COLO668 (cell line): Measurements from ENCODE around the gene NRN1L.
"Not testable (repeated sequence)": the region's sequence is repeated elsewhere in the genome, so short reads cannot be mapped to it uniquely, and the experiment has no call there.

Source experiments
- DNase-seq: peaks from one replicate; lab custom pipeline; 2025; ENCODE audit not compliant: unreplicated experiment; lab: John Stamatoyannopoulos, UW

The NRN1L gene

DNA sequence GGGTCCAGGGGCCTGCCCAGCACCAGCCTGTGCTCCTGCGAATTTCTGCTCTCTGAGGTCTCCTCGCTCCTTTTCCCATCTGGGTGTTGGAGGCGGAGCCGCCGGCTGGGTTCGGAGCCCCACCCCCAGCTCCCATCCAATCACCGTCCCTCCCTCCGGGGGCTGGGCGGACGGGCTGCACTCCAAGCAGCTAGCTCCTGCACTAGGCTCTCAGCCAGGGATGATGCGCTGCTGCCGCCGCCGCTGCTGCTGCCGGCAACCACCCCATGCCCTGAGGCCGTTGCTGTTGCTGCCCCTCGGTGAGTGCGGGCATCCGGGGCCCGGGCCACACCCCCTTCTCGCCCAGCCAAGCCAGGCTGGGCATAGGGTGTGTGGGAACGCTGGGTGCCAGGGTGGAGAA is at the start of gene NRN1L:
TSS of gene NRN1L (plus strand) at position 202 of the 400 bp plus-strand sequence. CDS start at position 221, 19 bp downstream.
- no peak for DNase-seq

DNA sequence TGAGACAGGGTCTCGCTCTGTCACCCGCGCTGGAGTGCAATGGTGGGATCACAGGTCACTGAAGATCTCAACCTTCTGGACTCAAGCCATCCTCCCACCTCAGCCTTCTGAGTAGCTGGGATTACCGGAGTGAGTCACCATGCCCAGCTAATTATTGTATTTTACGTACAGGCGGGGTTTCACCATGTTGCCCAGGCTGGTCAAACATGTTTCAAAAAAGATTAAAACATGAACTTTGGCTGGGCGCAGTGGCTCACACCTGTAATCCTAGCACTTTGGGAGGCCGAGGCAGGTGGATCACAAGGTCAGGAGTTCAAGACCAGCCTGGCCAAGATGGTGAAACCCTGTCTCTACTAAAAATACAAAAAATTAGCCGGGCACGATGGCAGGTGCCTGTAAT is 47.5 kb upstream of the NRN1L start:
- DNase-seq, result not testable (repeated sequence)

DNA sequence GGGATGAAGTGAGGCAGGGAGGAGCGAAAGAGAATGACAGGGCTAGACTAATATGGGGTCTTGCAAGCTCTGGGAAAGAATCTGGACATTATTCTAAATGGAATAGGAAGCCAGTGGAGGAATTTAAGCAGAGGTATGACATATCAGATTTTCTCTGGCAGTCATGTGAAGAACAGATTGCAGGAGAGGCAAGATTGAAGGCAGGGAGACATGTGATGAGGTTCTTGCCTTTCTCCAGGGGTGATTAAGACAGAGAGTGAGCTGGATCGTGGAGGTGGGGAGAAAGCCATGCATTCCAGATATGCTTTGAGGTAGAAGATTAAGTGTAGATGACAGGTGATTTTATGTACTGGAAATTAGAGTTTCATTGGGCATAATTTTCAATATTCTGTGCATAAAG is 46.9 kb upstream of the NRN1L start:
- no peak for DNase-seq

DNA sequence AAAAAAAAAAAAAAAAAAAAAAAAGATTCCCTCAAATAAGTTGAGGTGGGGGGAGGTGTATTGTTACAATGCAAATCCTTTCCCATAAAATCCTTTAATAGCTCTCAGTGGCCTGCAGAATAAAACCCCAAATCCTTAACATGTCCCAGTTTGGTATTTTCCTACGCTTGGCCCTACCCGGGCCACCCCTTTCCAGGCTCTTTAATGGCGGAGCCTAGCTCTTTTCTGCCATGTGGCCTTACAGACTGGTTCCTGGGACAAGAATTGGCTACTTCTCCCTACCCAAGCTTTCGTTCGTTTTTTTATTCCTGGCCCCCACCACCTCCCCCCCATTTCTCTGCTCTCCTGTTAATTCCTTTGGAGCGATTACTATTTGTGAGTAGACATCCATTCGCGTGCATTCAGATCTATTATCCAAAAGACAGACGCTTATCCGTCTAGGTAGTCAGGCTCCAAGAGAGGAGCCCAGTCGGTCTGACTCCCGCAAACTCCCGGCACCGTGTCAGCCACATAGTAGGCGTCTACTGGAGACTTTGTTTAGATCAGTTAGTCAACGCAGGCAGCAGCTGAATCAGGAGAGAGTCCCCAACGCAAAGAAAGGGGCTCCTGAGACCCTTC is 43.4 kb upstream of the NRN1L start:
- no peak for DNase-seq

DNA sequence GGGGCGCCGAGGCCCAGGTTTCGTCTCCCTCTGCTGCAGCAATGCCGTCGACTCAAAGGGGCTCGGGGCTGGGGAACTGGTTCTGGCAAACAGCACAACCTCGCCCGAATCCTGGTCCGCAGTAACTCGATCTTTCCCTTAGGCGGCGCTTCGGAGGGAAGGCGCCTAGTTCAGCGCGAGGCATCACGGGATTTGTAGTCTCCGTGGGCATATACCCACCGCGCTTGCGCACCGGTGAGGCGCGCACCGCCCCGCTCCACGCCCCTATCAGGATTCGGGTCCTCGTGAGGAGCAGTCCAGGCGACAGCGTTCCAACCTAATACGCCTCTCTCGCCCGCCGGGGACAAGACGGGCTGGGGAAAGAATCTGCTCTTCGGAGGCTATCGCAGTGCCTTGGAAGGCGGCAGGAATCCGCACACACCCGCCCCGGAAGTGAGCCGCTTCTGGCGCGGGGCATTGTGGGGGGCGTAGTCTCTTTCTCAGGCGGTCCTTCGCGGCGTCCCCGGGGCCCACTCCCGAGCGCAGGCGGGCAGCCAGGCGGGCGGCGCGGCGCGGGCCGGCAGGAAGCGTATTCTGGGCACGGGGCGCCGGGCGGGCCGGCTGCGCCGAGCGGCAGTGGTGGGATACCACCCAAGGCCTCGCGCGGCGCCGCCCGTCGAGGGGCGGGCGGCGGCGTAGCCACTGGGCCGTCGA is 42.7 kb upstream of the NRN1L start, which contains the start of gene THAP11:
TSS of gene THAP11 (plus strand) at position 505 of the 693 bp plus-strand sequence. CDS start 235 bp downstream, outside the sequence.
- DNase-seq, result peak; percentile 96

DNA sequence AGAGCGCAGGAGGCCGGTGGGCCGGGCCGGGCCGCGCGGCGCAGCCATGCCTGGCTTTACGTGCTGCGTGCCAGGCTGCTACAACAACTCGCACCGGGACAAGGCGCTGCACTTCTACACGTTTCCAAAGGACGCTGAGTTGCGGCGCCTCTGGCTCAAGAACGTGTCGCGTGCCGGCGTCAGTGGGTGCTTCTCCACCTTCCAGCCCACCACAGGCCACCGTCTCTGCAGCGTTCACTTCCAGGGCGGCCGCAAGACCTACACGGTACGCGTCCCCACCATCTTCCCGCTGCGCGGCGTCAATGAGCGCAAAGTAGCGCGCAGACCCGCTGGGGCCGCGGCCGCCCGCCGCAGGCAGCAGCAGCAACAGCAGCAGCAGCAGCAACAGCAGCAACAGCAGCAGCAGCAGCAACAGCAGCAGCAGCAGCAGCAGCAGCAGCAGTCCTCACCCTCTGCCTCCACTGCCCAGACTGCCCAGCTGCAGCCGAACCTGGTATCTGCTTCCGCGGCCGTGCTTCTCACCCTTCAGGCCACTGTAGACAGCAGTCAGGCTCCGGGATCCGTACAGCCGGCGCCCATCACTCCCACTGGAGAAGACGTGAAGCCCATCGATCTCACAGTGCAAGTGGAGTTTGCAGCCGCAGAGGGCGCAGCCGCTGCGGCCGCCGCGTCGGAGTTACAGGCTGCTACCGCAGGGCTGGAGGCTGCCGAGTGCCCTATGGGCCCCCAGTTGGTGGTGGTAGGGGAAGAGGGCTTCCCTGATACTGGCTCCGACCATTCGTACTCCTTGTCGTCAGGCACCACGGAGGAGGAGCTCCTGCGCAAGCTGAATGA is 42.0 kb upstream of the NRN1L start:
- DNase-seq, result peak; percentile 79

DNA sequence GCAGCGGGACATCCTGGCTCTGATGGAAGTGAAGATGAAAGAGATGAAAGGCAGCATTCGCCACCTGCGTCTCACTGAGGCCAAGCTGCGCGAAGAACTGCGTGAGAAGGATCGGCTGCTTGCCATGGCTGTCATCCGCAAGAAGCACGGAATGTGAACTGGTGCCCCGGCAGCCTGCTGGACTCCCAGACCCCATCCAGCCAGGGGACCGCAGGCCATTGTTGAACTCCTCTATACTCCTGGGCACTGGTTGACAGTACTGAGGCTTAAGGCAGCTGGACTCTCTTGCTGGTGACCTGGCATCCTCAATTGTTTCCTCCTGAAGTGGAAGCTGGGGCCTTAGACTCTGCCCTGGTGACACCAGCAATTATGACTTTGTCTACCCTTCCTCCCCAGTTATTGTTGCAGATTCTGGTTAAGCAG is 41.3 kb upstream of the NRN1L start:
- DNase-seq, result peak; percentile 39

DNA sequence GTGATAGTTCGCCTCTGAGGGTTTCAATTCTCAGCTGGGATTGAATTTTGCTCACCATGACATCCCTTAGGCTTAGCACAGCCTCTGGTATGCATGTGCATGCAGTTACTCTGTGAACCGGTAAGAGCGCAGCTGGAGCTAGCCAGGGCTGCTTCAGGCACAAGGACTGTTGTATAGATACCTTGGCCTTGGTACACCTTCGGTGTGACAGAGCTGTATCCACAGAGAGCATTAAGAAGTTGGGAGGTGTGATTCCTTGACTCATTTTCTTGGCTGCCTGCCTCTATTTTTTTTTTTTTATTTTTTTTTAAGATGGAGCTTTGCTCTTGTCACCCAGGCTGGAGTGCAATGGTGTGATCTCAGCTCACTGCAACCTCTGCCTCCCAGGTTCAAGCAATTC is 40.2 kb upstream of the NRN1L start:
- peak; percentile 32 for DNase-seq

DNA sequence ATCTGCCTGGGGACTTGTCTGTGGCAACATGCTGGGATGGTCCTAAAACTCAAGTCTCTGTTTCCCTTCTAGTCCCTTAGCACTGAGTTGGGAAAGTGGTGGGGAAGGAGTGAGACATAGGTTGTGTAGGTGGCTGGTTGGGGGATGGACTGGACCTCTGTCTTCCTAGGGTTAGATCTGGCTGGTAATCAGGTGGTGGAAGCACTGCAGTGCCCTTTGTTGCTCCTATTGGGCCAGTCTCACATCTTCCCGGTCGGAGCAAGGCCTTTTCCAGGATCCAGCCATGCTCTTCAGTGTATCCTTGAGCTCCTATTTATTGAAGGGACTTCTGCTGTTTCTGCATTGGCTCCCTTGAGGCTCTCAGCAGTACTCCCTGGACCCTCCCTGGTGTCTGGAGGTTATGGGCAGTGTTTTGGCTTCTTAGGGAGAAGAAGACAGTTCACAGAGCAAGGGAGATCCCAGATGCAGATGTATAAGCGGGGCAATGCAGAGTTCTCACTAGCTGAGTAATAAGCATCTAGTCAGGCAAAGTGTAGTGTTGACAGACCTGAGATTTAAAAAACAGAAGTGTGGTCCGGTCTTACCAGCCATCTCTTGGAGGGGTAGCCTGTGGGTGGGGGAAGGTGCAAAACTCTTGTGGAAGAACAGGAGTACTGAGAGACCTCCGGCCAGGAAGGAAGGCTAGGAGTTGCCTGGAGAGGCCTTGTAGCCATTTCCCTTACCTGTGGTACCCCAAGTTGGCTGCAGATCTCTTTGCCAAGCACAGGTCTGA is 39.2 kb upstream of the NRN1L start:
- DNase-seq, result no peak

DNA sequence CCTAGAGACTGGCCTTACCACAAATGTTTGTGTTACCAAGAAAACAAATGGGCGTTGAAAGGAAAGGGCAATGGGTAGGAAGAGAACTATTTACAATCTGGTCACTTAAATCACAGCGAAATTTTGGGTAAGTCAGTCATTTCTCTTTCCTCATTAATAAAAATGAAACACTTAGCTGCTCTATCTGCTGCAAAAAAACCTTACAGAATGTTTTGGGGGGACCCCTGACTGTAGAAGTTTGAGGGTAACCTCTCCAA is 38.7 kb upstream of the NRN1L start:
- no peak for DNase-seq

DNA sequence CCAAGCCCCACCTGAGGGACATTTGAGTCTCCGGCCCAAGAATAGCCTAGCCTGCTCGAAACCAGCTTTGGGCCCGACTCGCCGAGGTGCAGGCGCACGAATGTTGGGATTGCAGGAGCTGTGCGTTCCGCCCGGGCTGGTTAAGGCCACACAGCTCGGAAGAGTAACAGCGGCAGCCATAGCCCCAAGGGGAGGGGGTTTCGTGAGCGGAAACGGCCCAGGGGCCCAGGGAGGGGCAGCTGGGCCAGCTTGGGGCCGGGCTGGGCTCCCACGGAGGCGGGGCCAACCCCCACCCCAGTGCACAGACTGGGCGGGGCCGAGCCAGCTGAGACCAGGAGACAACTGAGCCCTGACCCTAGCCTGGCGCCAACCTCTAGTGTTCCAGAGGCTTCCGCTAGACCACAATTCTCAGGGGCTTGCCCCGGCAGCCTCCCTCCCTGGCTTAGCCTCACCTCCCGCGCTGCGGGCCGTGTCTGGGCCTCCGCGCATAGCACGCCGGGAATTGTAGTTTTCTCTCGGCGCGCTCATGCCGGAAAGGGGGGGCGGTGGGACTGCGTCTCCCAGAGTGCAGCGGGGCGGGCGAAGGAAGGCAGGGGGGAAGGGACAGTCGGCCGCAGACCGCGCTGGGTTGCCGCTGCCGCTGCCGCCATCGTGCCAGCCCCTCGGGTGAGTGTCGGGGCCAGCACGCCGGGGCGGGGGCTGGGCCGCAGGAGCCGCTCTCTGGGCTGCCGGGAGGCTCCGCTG is 38.2 kb upstream of the NRN1L start, which contains the start of gene NUTF2:
TSS of gene NUTF2 (plus strand) at position 614 of the 744 bp plus-strand sequence. CDS start 18,198 bp downstream, outside the sequence.
- peak; percentile 96 for DNase-seq

DNA sequence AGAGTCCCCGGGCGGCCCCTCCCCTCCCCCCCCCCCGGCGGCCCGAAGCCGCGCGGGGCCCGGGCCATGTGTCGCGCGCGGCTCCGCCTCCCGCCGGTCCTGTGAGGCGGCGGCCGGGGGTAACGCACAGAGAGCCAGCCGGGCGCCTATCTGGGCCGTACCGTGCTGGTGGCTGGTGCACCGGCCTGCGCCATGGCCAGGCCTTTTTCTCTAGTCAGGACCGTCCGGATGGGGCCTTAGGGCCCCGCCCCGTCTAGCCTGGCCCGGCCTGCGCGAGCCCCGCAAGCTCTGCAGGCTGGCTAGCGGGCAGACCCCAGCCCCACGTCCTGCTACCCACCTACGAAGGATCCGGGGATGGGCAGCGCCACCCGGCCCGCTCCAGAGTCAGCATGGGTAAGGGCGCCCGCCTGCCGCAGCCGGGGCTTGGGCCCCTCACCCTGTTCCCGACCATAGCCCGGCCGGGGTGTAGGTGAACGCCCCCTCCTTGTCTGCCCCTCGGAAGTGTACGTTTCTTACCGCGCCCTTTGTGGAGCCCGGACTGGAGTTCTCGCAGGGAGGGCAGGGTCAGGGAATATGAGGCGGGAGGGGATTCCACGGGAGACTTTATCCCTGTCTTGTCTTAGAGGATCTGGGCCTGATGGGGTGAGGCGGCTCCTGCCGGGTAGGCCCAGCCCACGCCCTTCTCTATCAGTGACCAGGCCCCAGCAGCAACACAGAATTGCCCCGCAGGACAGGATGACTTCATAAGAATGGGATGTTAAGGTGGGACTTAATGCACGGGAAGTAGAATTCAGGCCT is 37.4 kb upstream of the NRN1L start, which contains the start of gene CENPT:
TSS of gene CENPT (minus strand) at position 630 of the 798 bp plus-strand sequence. CDS start 13,834 bp downstream, outside the sequence.
- peak; percentile 85 for DNase-seq

DNA sequence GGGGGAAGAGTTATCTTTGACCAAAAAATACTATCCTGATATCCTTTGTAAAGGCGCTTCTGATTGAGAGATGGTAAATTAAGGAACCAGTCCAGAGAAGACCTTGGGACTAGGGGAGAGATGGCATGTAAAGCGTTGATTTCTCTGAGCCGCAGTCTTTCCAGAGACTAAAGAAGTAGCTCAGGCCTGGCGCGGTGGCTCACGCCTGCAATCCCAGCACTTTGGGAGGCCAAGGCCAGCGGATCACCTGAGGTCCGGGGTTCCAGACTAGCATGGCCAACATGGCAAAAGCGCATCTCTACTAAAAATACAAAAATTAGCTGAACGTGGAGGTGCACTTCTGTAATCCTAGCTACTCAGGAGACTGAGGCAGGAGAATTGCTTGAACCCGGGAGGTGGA is 36.6 kb upstream of the NRN1L start:
- DNase-seq, result no peak

DNA sequence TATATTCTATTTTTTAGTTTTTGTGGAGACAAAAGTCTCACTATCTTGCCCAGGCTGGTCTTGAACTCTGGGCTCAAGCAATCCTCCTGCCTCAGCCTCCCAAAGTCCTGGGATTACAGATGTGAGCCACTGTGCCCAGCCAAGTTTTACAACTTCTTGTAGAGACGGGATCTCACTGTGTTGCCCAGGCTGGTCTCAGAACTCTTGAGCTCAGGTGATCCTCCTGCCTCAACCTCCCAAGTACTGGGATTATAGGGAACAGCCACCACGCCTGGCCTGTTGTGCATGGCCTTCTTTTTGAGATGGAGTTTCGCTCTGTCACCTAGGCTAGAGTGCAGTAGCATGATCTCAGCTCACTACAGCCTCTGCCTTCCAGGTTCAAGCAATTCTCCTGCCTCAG is 31.0 kb upstream of the NRN1L start:
- no peak for DNase-seq

DNA sequence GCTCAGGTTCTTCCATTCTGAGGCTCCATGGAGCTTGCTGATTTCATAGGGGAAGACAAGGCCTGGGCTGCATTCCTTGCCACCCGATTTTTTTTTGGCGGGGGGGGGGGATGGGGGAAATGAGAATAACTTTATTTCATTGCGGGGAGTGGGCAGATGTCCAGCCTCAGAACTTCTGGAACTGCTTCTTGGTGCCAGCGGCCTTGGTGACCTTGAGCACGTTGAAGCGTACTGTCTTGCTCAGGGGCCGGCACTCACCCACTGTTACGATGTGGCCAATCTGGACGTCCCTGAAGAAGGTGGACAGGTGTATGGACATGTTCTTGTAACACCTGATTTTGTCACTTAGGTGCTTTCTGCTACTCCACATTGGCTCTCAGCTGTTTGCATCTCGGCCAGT is 28.9 kb upstream of the NRN1L start:
- DNase-seq, result no peak

DNA sequence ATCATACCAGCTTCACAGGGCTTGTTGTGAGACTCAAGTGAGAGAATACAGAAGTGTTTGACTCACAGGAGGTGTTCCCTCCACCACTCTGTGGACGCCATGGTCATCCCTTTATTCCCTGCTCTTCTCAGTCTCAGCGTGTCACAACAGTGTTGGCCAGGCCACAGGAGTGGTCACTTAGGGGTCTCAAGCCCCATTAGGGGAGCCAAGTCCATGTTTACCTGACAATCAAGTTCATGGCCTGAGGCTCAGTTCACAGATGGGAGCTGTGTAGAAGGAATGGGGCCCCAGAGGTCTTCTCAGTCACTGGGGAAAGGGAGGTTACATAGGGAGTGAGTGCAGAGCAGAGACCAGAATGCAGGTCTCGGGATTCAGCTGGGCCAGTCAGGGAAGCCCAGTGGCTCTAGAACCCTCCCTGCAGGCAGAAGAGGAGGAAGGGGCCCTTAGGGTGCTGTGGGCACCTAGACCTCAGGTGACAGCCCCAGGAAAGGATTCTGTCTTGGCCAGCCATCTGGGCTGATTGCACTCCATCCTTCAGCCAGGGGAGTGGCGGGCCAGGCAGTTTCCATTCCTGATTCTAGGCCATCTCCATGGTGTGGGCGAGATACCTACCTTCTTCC is 27.6 kb upstream of the NRN1L start:
- no peak for DNase-seq

DNA sequence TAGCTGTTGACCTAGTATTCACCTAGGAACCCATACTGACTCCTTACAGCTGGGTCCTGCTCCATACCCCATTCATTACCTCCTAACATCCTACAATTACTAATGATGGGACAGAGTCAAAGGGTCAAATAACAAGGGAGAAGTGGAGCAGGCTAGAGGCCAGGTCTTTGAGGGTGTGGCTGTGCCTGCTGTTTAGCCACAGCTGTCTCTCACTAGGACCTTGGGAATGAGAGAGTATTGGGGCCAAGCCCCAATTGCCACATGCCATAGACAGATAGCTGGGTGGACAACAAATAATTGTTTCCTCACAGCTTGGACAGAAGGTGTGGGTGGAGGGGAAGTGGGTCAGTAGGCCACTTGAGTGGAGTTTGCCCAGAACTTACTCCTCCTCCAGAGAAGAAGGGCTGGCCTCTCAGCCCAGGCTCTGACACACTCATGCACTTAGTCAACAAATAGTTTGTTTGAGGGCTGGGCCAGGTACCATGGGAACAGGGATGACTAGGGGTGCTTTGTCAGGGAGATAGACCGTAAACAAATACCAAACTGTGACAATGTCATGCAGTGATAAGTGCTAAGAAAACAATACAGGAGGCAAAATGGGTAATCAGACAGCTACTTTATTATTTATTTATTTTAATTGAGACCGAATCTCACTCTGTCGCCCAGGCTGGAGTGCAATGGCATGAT is 27.0 kb upstream of the NRN1L start:
- peak; percentile 88 for DNase-seq

DNA sequence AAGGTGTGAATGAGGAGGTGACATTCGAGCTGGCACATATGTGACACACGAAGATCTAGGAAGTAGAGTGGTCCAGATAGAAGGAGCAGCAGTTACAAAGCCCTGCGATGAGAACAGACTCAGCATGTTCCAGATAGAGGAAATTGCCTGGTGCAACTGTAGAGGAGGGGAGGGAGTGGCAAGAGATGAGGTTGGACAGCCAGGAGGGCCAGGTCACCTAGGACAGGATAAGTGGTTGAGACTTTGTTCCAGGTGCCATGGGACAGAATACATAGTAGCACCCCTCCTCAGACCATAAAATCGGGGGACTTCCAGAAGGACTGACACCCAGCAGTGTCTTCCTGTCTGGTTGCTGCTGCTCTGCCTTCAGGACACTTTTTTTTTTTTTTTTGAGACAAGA is 26.2 kb upstream of the NRN1L start:
- no peak for DNase-seq
